ENCODE data around the gene MEOX1.

DNA sequence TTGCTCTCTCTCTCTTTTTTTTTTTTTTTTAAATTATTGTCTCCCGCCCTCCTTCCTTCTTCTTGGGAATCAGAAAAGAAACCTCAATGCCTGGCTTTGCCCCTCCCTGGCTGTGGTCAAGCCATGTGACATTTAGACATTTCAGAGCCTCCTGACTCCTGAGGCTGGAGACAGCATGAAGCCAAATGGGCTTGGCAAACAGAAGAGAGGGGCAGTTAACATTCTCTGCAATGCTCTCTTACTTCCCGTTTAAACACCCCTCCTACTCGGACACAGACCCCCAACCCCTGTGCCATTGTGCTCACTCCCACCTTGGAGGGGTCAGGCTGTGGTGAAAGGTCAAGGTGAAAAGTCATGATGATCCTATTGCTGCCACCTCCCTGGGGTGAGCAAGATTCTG lies 14.7 kb upstream of the MEOX1 start:
- no peak for TF ChIP-seq POLR2A (IDR thresholded peaks at IDR 0.05)
- TF ChIP-seq, protein P1, sequence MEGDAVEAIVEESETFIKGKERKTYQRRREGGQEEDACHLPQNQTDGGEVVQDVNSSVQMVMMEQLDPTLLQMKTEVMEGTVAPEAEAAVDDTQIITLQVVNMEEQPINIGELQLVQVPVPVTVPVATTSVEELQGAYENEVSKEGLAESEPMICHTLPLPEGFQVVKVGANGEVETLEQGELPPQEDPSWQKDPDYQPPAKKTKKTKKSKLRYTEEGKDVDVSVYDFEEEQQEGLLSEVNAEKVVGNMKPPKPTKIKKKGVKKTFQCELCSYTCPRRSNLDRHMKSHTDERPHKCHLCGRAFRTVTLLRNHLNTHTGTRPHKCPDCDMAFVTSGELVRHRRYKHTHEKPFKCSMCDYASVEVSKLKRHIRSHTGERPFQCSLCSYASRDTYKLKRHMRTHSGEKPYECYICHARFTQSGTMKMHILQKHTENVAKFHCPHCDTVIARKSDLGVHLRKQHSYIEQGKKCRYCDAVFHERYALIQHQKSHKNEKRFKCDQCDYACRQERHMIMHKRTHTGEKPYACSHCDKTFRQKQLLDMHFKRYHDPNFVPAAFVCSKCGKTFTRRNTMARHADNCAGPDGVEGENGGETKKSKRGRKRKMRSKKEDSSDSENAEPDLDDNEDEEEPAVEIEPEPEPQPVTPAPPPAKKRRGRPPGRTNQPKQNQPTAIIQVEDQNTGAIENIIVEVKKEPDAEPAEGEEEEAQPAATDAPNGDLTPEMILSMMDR (IDR thresholded peaks at IDR 0.05) = no peak
